Measurements from ENCODE around the gene GREM2. TPM values are rescaled to one million over a fixed set of nuclear protein-coding genes. Genes with fewer than 3 reads are reported as not detected.

Gene GREM2
- total and polyA plus RNA-seq, 10 of the 15 experiments (the other 5 are each of a cell fraction or from before 2014, with no cell fraction given): not detected

DNA sequence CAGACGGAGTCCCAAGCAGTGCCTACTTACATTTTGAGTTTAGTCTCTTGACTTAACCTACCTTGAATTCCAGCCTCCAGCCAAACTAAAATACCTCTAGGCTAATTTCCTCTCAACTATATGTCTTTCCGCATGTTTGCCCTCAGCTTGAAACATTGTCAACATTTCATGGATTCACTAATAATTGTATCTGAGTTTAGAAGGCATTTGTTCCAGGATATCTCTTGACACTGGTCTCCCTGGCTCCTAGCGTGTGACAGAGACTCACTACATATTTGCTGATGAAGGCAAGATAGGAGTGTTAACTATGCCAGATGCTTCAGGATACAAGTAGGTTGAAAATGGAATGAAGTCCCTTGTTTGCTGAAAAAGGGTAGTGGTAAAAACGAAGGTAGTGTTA, 136.1 kb downstream of the GREM2 start:
- no peak overlapping the region for H3K9ac ChIP-seq (ENCODE audit: control insufficient read depth, insufficient read depth, low read length)
- SMC1A ChIA-PET (ENCODE audit: uncharacterized antibody, unreplicated experiment): interaction anchor here (0.6 to 3.2 kb wide), 2 partner anchors 12 to 77 kb away, joined by 3 to 20 read pairs; no protein-coding TSS in a partner anchor
- WGBS (ENCODE audit: insufficient coverage, insufficient replicate concordance, low lambda C conversion rate, missing lambda C conversion rate): 28% methylated on average over 4 of the region's 4 CpGs

More for the DNA sequence above, 136.1 kb downstream of the GREM2 start:
- no TSS peak for BruUV-seq (replicated peaks)
- ChIA-PET CTCF (no interaction called here), POLR2A (no interaction called here), RAD21 (ENCODE audit: unreplicated experiment) (interaction anchor here (2.9 kb wide), 1 partner anchor 11 kb away, joined by 12 read pairs; no protein-coding TSS in a partner anchor)
- in situ Hi-C loops (cut with MboI): no loop called here
- Histone ChIP-seq H4K20me1 (ENCODE audit: control insufficient read depth, insufficient read depth) (no peaks in the 10 kb centered on the region), H3K4me2 (ENCODE audit: control insufficient read depth, insufficient read depth) (no peak overlapping the region), H3K4me1 (ENCODE audit: control insufficient read depth, insufficient read depth, low read length) (no peaks in the 10 kb centered on the region), H3K27me3 (replicated peaks in 1 of 2; ENCODE audit: control insufficient read depth in 2 of 2, insufficient read depth in 2 of 2, low read length in 1 of 2) (no peaks in the 10 kb centered on the region), H3K36me3 (ENCODE audit: control insufficient read depth in 2 of 2, insufficient read depth in 2 of 2, low read length in 1 of 2) (no peaks in the 10 kb centered on the region), H3K4me3 (no peak overlapping the region), H2AFZ (ENCODE audit: control insufficient read depth, low read depth, low read length) (no peak overlapping the region), H3K9me3 (replicated peaks; ENCODE audit: control insufficient read depth, insufficient read depth, low read length) (no peaks in the 10 kb centered on the region), H3K27ac (ENCODE audit: control insufficient read depth, insufficient read depth) (no peak overlapping the region), H3K79me2 (ENCODE audit: control insufficient read depth, insufficient read depth, low read length) (no peaks in the 10 kb centered on the region)
- ATAC-seq (no peak), FAIRE-seq (no peak), DNase-seq (ENCODE audit: low read depth, low spot score) (no peak)
- intact Hi-C loops (cut with micrococcal nuclease; ENCODE audit: unreplicated experiment): no loop called here
- TF ChIP-seq, protein P1, sequence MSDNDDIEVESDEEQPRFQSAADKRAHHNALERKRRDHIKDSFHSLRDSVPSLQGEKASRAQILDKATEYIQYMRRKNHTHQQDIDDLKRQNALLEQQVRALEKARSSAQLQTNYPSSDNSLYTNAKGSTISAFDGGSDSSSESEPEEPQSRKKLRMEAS (IDR thresholded peaks at IDR 0.05; ENCODE audit: low read depth, low read length): no peak
- TF ChIP-seq SUZ12 (IDR thresholded peaks at IDR 0.05; ENCODE audit: unreplicated experiment) (no peak), PAX5 (IDR thresholded peaks at IDR 0.05; ENCODE audit: borderline replicate concordance, low read depth, low read length) (no peak), KAT2A (conservative IDR thresholded peaks at IDR 0.05; ENCODE audit: control insufficient read depth, low read depth, low read length) (no peak), POU2F2 (IDR thresholded peaks at IDR 0.05; ENCODE audit: borderline replicate concordance, low read depth, low read length) (no peak), RCOR1 (conservative IDR thresholded peaks at IDR 0.05; ENCODE audit: low read depth, low read length) (no peak), HDAC2 (IDR thresholded peaks at IDR 0.05) (no peak), ZNF274 (IDR thresholded peaks at IDR 0.05; ENCODE audit: insufficient read depth, insufficient read length) (no peak), SMC3 (IDR thresholded peaks at IDR 0.05; ENCODE audit: borderline replicate concordance, low read length) (no peak), BMI1 (IDR thresholded peaks at IDR 0.05; ENCODE audit: borderline replicate concordance) (no peak), ZSCAN29 (IDR thresholded peaks at IDR 0.05) (no peak), TCF7 (IDR thresholded peaks at IDR 0.05; ENCODE audit: borderline replicate concordance) (no peak)
- TF ChIP-seq, protein P2, sequence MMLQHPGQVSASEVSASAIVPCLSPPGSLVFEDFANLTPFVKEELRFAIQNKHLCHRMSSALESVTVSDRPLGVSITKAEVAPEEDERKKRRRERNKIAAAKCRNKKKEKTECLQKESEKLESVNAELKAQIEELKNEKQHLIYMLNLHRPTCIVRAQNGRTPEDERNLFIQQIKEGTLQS (IDR thresholded peaks at IDR 0.05; ENCODE audit: borderline replicate concordance, extremely low read depth, low read depth, low read length): no peak
- TF ChIP-seq, protein P3, sequence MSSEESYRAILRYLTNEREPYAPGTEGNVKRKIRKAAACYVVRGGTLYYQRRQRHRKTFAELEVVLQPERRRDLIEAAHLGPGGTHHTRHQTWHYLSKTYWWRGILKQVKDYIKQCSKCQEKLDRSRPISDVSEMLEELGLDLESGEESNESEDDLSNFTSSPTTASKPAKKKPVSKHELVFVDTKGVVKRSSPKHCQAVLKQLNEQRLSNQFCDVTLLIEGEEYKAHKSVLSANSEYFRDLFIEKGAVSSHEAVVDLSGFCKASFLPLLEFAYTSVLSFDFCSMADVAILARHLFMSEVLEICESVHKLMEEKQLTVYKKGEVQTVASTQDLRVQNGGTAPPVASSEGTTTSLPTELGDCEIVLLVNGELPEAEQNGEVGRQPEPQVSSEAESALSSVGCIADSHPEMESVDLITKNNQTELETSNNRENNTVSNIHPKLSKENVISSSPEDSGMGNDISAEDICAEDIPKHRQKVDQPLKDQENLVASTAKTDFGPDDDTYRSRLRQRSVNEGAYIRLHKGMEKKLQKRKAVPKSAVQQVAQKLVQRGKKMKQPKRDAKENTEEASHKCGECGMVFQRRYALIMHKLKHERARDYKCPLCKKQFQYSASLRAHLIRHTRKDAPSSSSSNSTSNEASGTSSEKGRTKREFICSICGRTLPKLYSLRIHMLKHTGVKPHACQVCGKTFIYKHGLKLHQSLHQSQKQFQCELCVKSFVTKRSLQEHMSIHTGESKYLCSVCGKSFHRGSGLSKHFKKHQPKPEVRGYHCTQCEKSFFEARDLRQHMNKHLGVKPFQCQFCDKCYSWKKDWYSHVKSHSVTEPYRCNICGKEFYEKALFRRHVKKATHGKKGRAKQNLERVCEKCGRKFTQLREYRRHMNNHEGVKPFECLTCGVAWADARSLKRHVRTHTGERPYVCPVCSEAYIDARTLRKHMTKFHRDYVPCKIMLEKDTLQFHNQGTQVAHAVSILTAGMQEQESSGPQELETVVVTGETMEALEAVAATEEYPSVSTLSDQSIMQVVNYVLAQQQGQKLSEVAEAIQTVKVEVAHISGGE (CRISPR knock-in tag; IDR thresholded peaks at IDR 0.05): no peak
- TF ChIP-seq, protein P4, sequence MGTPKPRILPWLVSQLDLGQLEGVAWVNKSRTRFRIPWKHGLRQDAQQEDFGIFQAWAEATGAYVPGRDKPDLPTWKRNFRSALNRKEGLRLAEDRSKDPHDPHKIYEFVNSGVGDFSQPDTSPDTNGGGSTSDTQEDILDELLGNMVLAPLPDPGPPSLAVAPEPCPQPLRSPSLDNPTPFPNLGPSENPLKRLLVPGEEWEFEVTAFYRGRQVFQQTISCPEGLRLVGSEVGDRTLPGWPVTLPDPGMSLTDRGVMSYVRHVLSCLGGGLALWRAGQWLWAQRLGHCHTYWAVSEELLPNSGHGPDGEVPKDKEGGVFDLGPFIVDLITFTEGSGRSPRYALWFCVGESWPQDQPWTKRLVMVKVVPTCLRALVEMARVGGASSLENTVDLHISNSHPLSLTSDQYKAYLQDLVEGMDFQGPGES (IDR thresholded peaks at IDR 0.05): no peak
- TF ChIP-seq, protein P5, sequence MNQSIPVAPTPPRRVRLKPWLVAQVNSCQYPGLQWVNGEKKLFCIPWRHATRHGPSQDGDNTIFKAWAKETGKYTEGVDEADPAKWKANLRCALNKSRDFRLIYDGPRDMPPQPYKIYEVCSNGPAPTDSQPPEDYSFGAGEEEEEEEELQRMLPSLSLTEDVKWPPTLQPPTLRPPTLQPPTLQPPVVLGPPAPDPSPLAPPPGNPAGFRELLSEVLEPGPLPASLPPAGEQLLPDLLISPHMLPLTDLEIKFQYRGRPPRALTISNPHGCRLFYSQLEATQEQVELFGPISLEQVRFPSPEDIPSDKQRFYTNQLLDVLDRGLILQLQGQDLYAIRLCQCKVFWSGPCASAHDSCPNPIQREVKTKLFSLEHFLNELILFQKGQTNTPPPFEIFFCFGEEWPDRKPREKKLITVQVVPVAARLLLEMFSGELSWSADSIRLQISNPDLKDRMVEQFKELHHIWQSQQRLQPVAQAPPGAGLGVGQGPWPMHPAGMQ (IDR thresholded peaks at IDR 0.05; ENCODE audit: borderline replicate concordance): no peak

Measured in GM12878 (cell line).